Brain pericyte (primary cell): ENCODE data around the gene CHPF.

Experiments
- DNase-seq: peaks from one replicate; pipeline ENCODE4 v3.0.0-alpha.2; 2012; ENCODE audit warnings: low read depth, low spot score

Gene CHPF

GRCh38 chr2:219567131-219567530 lies 23.5 kb upstream of the CHPF start:
- no peak for DNase-seq

- no peak for DNase-seq
Measured at GRCh38 chr2:219566640-219567039, 23.0 kb upstream of the CHPF start.

GRCh38 chr2:219565130-219566080 lies 21.8 kb upstream of the CHPF start:
- no peak for DNase-seq

- no peak for DNase-seq
Measured at GRCh38 chr2:219563271-219563928, 19.8 kb upstream of the CHPF start.

- no peak for DNase-seq
Measured at GRCh38 chr2:219562049-219563020, 18.7 kb upstream of the CHPF start.

GRCh38 chr2:219561179-219562048 lies 17.8 kb upstream of the CHPF start:
- no peak for DNase-seq

- DNase-seq: no peak
Measured at GRCh38 chr2:219560893-219561178, 17.2 kb upstream of the CHPF start.

GRCh38 chr2:219560037-219560892 lies 16.7 kb upstream of the CHPF start:
- no peak for DNase-seq

- DNase-seq: no peak
Measured at GRCh38 chr2:219559156-219559915, 15.7 kb upstream of the CHPF start.

GRCh38 chr2:219557791-219558785 lies 14.5 kb upstream of the CHPF start:
- no peak for DNase-seq

GRCh38 chr2:219557320-219557719 lies 13.7 kb upstream of the CHPF start:
- DNase-seq: no peak

- DNase-seq: no peak
Measured at GRCh38 chr2:219556413-219556812, 12.8 kb upstream of the CHPF start.

GRCh38 chr2:219555956-219556355 lies 12.3 kb upstream of the CHPF start:
- DNase-seq: no peak

GRCh38 chr2:219554350-219554749 lies 10.7 kb upstream of the CHPF start:
- DNase-seq: no peak

- no peak for DNase-seq
Measured at GRCh38 chr2:219553463-219553963, 9.9 kb upstream of the CHPF start.

- DNase-seq: no peak
Measured at GRCh38 chr2:219553168-219553417, 9.5 kb upstream of the CHPF start.

- DNase-seq: no peak
Measured at GRCh38 chr2:219552382-219553167, 9.0 kb upstream of the CHPF start.
